TTC549 (cell line): Measurements from ENCODE around the gene CACNA1D.

Experiments used
- FAIRE-seq: peaks from 2 replicates; lab custom pipeline; 2012; peaks lifted over from hg19 to GRCh38; lab: Jason Lieb, UNC

The CACNA1D gene

DNA sequence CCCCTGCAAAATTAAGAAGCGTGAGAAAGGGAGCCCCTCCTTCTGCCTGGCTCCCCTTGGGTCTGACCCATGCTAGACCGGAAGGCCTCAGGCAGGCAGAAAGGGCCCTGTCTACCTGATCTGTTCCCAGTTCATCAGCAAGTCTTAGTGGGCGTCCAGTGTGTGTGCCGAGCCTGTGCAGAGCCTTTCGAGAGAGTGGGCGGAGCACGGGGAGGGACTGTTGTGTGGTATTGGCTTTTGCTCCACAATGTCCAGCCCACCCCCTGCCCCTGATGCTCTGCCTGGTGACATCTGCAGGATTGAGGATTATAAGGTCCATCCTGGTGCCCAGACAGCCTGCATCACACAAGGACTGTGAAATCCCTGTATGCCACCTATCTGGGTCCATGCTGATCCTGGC, 268.9 kb downstream of the CACNA1D start:
- FAIRE-seq: no peak

DNA sequence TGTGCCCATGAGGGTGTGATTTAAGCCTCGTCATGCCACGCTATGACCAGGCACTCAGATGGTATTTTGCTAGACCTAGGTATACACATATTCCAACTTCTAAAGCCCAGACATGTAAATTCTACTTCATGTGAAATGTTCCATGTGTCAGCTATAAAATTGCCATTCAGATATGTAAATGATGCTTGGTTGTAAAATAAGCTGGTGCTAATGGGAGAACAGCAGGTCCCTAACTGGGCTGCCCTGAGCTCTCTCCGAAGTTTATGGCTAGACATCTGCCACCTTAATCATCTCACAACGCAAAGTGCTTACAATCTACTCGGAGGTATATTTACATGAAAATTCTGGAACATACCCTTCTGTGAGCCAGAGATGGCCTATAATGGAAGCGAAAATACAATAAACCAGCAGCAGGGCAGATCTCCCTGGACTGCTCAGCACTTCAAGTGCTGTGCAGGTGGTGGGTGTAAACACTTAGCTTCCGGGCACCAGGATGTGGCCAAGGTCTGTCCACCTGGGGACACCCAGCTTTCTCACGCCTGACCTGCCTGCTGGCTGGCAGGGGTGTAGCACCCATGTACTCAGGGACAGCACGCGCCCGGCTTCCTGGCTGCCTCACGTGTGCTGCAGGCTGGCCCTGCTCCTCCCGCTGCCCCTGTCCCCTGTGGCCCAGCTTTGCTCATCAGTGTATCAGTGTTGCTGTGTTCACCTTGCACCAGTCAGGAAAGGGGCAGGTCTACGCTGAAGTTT, 269.8 kb downstream of the CACNA1D start:
- no peak for FAIRE-seq

GRCh38 chr3:53765753-53766152, 271.3 kb downstream of the CACNA1D start:
- no peak for FAIRE-seq

DNA sequence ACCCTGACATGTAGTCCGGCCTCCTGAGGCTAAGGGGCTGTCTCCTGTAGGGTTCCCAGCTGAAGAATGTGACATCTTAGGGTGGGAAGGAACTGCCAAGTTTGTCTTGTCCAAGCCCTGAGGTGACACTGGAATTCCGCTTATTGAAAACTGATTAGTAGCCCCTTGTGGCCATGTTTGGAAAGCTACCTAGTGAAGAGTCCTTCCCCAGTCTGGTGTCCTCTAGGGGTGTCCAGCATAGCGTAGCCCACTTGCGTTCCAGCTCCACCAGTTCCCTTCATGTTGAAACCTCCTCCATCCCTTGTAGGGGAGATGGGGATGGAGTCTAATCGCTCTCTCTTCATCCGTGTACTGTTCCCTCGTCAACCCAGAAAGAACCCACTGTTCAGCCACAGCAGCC, 272.3 kb downstream of the CACNA1D start:
- no peak for FAIRE-seq

DNA sequence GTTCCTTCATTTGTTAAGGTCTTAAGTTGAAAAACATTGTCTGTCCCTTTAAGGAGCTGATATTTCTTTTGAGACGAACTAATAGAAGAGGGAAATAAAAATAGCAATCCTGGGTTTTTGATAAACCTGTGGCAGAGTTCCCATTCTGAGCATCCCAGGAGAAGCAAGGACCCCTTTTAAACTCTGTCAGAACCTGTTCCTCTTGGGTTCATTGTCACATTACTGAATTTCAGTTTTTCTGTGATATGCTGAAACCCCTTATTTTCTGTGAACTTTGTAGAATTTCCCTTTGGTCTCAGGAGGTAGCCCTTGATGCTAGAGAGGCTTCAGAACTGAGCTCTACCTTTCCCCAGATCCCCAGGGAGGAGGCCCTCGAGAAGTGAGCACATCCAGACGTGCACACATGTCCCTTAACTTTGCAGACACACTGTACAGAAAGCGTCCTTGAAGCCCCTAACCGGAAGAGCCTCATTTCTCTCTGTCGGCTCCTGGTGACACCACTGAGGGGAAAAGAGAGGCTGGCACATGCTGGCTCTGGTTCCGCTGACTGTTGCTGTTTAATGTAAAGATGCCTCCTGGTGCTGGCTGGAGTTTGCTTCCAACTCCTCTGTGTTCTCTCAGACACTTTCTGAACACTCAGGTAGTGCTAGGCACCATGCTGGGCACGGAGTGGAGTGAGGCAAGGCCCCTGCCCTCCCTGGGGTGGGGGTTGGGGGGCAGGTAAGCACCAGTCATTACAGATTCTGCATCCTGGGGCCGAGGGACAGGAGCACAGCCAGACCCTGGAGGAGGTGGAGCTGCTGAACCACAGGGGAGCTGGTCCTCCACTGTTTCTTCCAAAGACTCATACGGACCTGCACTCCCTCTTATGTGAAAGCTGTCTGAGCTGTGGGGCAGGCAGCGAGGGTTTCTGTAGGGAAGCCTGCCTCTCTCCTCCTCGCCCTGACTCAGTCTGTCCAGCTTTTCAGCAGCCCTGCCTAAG, 274.4 kb downstream of the CACNA1D start:
- FAIRE-seq: no peak

DNA sequence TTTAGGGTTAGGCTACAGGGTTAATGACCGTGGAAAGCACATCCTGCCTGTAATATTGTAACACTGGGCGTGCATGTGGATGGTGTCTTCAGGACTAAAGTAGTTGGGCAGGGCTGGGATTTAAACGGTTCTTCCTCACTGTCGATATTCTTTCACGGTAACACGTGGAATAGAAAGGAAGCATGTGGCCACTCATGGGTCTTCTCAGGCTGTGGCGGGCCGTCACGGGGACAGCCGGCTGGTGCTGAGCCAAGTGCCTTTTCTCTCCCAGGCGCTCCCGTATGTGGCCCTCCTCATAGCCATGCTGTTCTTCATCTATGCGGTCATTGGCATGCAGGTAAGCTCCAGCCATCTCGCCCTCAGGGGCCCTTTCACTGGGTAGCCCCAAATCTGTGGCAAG, 278.2 kb downstream of the CACNA1D start:
- no peak for FAIRE-seq

GRCh38 chr3:53773021-53773436, 278.6 kb downstream of the CACNA1D start:
- no peak for FAIRE-seq

GRCh38 chr3:53773611-53774368, 279.4 kb downstream of the CACNA1D start:
- no peak for FAIRE-seq

GRCh38 chr3:53774414-53774813, 280.0 kb downstream of the CACNA1D start:
- FAIRE-seq: no peak

DNA sequence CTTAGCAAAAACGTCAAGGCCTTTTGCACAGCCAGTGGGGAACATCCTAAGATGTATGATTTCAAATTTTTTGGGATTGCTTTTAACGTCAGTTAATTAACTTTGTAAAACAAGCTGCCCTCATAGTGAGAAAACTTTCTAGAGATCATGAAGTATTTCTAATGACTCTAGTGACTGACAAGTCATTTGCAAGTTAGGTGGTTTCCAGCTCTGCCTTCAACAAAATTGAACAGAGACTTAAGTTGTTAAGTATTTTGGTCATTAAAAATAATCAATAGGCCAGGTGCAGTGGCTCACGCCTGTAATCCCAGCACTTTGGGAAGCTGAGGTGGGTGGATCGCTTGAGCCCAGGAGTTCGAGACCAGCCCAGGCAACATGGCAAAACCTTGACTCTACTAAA, 280.6 kb downstream of the CACNA1D start:
- no peak for FAIRE-seq

DNA sequence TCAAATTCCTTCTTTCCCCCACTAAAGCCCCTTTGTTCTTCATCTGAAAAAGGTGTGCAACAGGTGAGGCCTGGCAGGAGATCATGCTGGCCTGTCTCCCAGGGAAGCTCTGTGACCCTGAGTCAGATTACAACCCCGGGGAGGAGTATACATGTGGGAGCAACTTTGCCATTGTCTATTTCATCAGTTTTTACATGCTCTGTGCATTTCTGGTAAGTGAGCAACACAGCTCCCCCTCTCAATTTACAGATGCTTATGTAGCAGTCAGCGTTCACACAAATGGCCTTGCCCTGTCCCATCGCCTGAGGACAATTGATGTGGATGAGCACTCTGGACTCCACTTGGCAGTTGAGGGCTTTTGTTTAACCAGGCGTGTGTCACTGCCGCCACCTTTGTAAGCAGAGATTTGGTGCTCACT, 281.4 kb downstream of the CACNA1D start:
- FAIRE-seq: no peak

DNA sequence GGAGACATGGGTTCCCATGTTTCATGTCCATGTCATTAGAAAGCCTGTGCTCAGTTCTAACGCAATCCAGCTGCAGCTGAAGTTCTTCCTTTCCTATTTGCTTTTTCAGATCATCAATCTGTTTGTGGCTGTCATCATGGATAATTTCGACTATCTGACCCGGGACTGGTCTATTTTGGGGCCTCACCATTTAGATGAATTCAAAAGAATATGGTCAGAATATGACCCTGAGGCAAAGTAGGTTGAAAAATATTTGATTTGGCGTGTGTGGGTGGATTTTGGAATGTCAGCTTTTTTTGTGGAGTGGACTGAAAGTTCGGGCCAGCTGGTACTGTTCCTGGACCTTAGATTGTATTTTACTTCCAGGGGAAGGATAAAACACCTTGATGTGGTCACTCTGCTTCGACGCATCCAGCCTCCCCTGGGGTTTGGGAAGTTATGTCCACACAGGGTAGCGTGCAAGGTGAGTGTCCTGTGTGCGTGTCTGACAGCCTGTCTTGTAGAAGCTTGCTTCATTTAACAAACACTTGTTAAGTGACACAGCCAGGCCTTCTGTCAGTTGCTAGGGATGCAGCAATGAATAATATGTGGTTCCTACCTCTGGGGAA, 282.2 kb downstream of the CACNA1D start:
- no peak for FAIRE-seq

DNA sequence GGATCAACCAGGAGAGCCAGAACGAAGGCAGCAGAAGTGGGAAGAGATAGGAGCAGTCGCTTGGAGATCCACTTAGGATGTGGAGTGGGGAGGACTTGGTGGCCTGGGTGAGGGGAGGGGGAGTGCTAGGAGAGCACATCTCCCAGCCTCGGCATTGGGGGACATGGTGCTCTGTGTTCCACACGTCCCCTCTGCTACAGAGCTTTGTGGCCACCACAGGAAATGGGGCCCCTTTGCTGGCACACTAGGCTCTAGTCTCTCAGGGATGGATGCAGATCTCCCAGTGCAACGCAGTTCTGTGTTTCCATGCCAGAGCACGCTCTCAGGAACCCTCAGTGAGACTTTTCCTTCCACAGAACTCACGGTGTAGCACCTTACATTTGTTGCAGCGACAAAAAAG, 283.1 kb downstream of the CACNA1D start:
- FAIRE-seq: no peak

- no peak for FAIRE-seq
Measured at GRCh38 chr3:53778153-53778552, 283.7 kb downstream of the CACNA1D start.

DNA sequence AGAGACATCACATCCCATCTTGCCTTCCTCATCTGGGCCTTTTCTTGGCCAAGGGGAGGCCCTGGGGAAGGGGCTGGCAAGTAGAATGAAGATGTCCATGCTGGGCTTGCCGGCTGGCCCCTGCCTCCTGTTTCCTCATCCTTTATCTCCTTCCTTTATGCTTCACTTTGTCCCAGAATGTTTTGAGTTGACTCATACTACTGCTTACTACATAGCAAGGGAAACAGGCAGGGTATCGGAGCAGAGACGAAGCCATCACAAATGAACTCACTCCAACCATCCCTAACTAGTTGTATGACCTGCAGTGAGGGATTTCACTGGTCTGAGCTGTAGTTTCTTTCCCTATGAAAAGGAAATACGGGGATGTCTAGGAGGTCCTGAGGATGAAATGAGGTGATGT, 285.8 kb downstream of the CACNA1D start:
- FAIRE-seq: no peak

- no peak for FAIRE-seq
Measured at GRCh38 chr3:53780806-53781205, 286.4 kb downstream of the CACNA1D start.

GRCh38 chr3:53787016-53787415, 292.6 kb downstream of the CACNA1D start:
- FAIRE-seq: no peak

DNA sequence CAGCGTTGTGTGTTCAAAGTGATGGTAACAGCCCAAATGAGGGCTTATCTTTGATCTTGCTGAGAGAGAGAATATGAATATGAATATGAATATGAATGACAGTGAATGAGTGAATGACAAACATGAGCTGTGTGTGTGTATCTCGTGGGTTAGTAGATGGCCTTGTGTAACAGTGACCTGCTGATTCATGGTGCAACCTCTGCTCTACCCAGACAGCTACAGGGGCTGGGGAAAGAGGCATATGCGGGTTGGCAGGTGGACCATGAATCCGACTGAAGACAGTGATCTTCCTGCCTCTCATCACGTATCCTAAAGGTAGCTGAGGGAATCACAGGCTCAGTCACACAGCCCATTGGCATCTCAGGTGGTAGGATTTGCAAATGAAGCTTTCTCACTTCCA, 293.6 kb downstream of the CACNA1D start:
- FAIRE-seq: no peak

DNA sequence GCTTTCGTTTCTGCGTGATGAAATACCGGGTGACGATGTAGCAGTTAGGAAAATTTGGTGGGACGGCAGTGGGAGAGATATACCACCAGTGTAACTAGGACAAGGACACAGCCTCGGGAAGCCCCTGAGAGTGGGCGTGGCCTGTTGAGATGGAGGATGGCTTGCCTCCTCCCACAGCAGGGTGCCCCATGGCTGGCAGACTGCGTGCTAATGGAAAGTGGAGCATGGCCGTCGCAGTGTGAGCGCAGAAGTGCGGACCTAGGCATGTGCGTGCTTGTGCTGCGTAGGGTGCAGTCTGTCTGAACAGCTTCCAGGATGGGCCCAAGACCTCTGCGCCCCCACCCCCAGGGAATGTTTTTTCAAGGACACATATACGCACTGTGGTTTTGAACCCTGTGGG, 295.0 kb downstream of the CACNA1D start:
- FAIRE-seq: no peak

DNA sequence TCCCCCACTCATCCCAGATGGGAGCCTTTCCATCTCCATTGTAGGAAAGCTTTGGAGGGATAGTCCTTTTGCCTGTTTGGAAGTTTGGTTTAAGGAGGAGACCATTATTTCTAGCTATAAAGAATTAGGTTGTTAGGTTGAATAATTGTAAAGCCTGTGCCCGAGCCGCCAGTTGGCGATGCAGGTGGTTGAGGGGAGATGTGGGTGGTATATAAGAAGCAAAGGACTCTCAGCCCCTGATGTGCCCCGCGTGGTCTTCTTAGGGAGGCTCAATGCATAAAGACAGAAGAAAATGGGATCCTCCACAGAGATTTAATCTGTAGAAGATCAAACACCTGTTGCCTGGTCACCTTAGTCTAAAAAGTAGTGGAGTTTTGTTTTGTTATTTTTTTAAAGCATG, 296.1 kb downstream of the CACNA1D start:
- no peak for FAIRE-seq

GRCh38 chr3:53791317-53791716, 296.9 kb downstream of the CACNA1D start:
- FAIRE-seq: no peak

GRCh38 chr3:53792866-53793265, 298.5 kb downstream of the CACNA1D start:
- no peak for FAIRE-seq
